Tibial artery (tissue), 4 donors: ENCODE data around the gene FCRL4.
"Not testable (repeated sequence)": the region's sequence is repeated elsewhere in the genome, so short reads cannot be mapped to it uniquely, and the experiment has no call there.

Source experiments
- DNase-seq, 2 donors: peaks; one replicate each; pipeline ENCODE4 v3.0.0-alpha.2; 2019
- H3K27ac ChIP-seq, 2 donors: fragments of 200-600 bp; sonication (generic) in 1 of 2; 1 replicate in 1 of 2; 2 replicates in 1 of 2; pipeline ENCODE4 v1.5.1; 2018 to 2019; ENCODE audit warnings: mild to moderate bottlenecking in 1 of 2
- H3K27me3 ChIP-seq, 2 donors: fragments of 200-600 bp; sonication (generic) in 1 of 2; one replicate each; pipeline versions ENCODE4 v1.5.1 to v1.6.0; 2016 to 2019
- H3K36me3 ChIP-seq, 3 donors: fragments of 200-600 bp; sonication (generic) in 2 of 3; one replicate each; pipeline ENCODE4 v1.5.1; 2016 to 2019; ENCODE audit warnings: mild to moderate bottlenecking in 2 of 3
- H3K4me1 ChIP-seq, 4 donors: fragments of 200-600 bp; sonication (generic) in 2 of 4; 1 replicate in 3 of 4; 2 replicates in 1 of 4; pipeline ENCODE4 v1.5.1; 2016 to 2019
- H3K4me3 ChIP-seq, 2 donors: fragments of 200-600 bp; sonication (generic) in 1 of 2; 1 replicate in 1 of 2; 2 replicates in 1 of 2; pipeline ENCODE4 v1.5.1; 2018 to 2019; ENCODE audit warnings: mild to moderate bottlenecking in 2 of 2
- H3K9me3 ChIP-seq, 3 donors: fragments of 200-600 bp; sonication (generic) in 1 of 3; one replicate each; pipeline ENCODE4 v1.5.1; 2016 to 2019
- intact Hi-C: fragments of 100-400 bp; cut with DNase I; formaldehyde crosslinking; loops from one replicate; pipeline ENCODE4 v1.15.0; 2023; ENCODE audit warnings: low total_unique reads
- TF ChIP-seq, protein P1 (sequence below), 2 experiments: fragments of 200-600 bp in 1 of 2; fragments of 450-650 bp in 1 of 2; IDR thresholded peaks; one replicate each; pipeline ENCODE4 v1.5.1; 2017 to 2019; ENCODE audit warnings: antibody characterized with exemption in 2 of 2, mild to moderate bottlenecking in 1 of 2, moderate library complexity in 1 of 2

The FCRL4 gene

GRCh38 chr1:157574836-157575235 lies 23.0 kb downstream of the FCRL4 start:
- Histone ChIP-seq H3K27me3 (no peaks in the 10 kb centered on the region), H3K36me3 (no peaks in the 10 kb centered on the region), H3K4me1 (no peaks in the 10 kb centered on the region), H3K27ac (no peak overlapping the region), H3K4me3 (no peak overlapping the region), H3K9me3 (no peaks in the 10 kb centered on the region)
- TF ChIP-seq, protein P1, sequence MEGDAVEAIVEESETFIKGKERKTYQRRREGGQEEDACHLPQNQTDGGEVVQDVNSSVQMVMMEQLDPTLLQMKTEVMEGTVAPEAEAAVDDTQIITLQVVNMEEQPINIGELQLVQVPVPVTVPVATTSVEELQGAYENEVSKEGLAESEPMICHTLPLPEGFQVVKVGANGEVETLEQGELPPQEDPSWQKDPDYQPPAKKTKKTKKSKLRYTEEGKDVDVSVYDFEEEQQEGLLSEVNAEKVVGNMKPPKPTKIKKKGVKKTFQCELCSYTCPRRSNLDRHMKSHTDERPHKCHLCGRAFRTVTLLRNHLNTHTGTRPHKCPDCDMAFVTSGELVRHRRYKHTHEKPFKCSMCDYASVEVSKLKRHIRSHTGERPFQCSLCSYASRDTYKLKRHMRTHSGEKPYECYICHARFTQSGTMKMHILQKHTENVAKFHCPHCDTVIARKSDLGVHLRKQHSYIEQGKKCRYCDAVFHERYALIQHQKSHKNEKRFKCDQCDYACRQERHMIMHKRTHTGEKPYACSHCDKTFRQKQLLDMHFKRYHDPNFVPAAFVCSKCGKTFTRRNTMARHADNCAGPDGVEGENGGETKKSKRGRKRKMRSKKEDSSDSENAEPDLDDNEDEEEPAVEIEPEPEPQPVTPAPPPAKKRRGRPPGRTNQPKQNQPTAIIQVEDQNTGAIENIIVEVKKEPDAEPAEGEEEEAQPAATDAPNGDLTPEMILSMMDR (IDR thresholded peaks at IDR 0.05), result no peak
- no peak for DNase-seq
- intact Hi-C loops, result no loop called here

- TF ChIP-seq, protein P1 (IDR thresholded peaks at IDR 0.05), result no peak
- Histone ChIP-seq H3K27me3 (no peaks in the 10 kb centered on the region), H3K4me1 (no peaks in the 10 kb centered on the region), H3K4me3 (no peak overlapping the region), H3K27ac (no peak overlapping the region), H3K36me3 (no peaks in the 10 kb centered on the region), H3K9me3 (no peaks in the 10 kb centered on the region)
- intact Hi-C loops, result no loop called here
- no peak for DNase-seq
These were observed 31.2 kb downstream of the FCRL4 start for GRCh38 chr1:157566484-157567300.

DNA sequence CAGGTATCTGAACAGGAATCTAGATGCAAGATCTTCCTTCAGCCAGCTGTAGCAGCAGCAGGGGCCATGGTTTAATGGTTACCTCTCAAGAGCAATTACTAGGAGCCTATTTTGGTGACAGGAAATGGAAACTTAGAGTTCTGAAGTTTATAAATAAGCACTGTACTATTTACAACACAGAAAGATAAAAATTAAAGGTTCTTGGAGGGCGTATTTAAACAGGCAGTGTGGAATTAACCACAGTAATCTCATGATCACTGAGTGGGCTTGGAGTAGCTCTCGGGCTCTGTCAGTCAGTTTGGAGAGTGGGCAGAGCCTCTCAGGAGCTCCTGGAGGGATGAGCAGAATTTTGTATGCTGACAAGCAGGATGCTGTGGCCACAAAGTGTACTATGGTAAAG lies 35.4 kb downstream of the FCRL4 start:
- no peak overlapping the region for H3K27ac ChIP-seq
- no peaks in the 10 kb centered on the region for H3K9me3 ChIP-seq
- H3K36me3 ChIP-seq, result no peaks in the 10 kb centered on the region
- H3K4me3 ChIP-seq, result no peak overlapping the region
- H3K27me3 ChIP-seq, result no peaks in the 10 kb centered on the region
- intact Hi-C loops, result no loop called here
- TF ChIP-seq, protein P1 (IDR thresholded peaks at IDR 0.05), result no peak
- no peaks in the 10 kb centered on the region for H3K4me1 ChIP-seq
- no peak for DNase-seq

DNA sequence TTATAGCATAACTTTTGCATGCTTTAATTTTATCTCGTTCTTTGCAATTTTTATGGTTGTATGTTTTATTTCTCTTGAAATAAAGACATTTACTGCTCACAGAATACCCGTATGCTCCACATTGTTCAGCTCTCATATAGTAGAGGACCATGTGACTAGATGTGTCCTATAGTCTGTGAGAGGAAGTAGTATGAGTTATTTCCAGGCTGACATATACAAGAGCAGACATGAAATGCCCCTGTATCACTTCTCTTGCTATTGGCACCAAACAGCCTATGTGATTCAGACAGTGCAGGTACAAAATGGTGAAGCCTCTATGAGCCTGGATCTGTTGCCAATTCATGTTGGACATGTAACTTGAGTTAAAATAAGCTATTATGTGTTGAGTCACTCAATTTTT lies 39.8 kb downstream of the FCRL4 start:
- TF ChIP-seq, protein P1 (IDR thresholded peaks at IDR 0.05), result no peak
- H3K4me3 ChIP-seq, result no peak overlapping the region
- no peak overlapping the region for H3K27ac ChIP-seq
- no peak for DNase-seq
- no peaks in the 10 kb centered on the region for H3K4me1 ChIP-seq
- no peaks in the 10 kb centered on the region for H3K36me3 ChIP-seq
- H3K27me3 ChIP-seq, result no peaks in the 10 kb centered on the region
- H3K9me3 ChIP-seq, result no peaks in the 10 kb centered on the region
- intact Hi-C loops, result no loop called here

GRCh38 chr1:157551694-157552693 lies 45.9 kb downstream of the FCRL4 start, which contains the start of gene FCRL5:
FCRL5 (minus strand) TSS chr1:157552515; CDS start chr1:157552362, 153 bp downstream.
- Histone ChIP-seq H3K27ac (no peak within 1 kb of the TSS), H3K36me3 (no peaks in the 10 kb centered on the region), H3K4me1 (no peaks in the 10 kb centered on the region), H3K4me3 (no peak within 1 kb of the TSS), H3K27me3 (no peaks in the 10 kb centered on the region), H3K9me3 (no peaks in the 10 kb centered on the region)
- intact Hi-C loops, result no loop called here
- no peak for DNase-seq
- TF ChIP-seq, protein P1 (IDR thresholded peaks at IDR 0.05), result no peak

DNA sequence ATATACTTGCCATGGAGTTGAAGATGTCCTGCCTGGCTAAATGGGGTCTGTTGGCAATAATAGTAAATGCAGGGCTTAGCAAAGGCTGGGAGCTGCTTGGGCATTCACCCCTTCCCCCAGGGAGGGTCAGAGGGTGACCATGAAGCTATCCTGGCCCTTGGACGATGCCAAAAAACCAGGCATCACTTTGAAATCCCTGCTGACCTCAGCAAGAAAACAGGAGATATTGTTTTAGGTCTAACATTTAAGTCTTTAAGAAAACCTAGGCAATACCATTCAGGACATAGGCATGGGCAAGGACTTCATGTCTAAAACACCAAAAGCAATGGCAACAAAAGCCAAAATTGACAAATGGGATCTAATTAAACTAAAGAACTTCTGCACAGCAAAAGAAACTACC lies 49.8 kb downstream of the FCRL4 start:
- not testable (repeated sequence) for H3K27ac ChIP-seq

More for the DNA sequence above, 49.8 kb downstream of the FCRL4 start:
- intact Hi-C loops, H3K9me3 ChIP-seq, H3K36me3 ChIP-seq, H3K4me3 ChIP-seq, H3K4me1 ChIP-seq, DNase-seq, H3K27me3 ChIP-seq: not testable (repeated sequence)
